Dermis lymphatic vessel endothelial cell (primary cell): ENCODE results near the gene TRPC1. TPM values are rescaled to one million over a fixed set of nuclear protein-coding genes. Genes with fewer than 3 reads are reported as not detected.

ENCODE experiments used
- total RNA-seq: library from RNA; depleted of rRNA; stranded (reverse); fragments of >200 nt; gene quantifications from 2 replicates; pipeline ENCODE4 v1.2.1, GENCODE V29; 2014

The TRPC1 gene
- total RNA-seq, result 1.6 and 6.2 TPM in 2 replicates

DNA sequence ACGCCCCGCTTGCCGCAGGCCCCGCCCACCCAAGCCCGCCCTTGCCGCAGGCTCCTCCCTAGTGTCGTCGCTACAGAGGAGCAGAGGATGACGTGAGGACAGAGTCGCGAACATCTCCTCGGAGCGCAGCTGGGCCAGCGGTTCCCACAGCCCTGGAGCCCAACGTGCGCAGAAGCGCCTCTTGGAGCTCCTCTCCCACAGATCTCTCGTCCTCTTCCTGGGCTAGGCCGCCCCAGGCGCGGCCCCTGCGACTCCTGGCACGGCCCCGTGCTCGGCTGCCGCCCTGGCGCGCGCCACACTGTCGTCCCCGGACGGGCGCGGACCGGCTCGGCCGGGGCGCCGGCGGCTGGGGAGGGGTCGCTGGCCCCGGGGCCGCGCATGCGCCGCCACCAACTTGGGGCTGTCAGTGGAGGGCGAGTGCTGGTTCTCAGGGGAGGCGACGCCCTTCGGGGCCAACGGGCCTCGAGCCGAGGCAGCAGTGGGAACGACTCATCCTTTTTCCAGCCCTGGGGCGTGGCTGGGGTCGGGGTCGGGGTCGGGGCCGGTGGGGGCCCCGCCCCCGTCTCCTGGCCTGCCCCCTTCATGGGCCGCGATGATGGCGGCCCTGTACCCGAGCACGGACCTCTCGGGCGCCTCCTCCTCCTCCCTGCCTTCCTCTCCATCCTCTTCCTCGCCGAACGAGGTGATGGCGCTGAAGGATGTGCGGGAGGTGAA lies at the start of gene TRPC1:
Gene TRPC1, plus strand, starts transcription at position 67 of the 714 bp plus-strand sequence. Its CDS starts 526 bp downstream, at position 593.

Other genes with a start within 250 kb of the TRPC1 start
- 16.0 and 26.9 TPM in 2 replicates for gene ATR, start 145.3 kb upstream of the TRPC1 start, total RNA-seq
- gene PLS1, start 127.6 kb upstream of the TRPC1 start, total RNA-seq, result 0.33 and 0.34 TPM in 2 replicates
- gene PCOLCE2, start 165.0 kb downstream of the TRPC1 start, total RNA-seq, result 0.22 TPM in 1 of 2 replicates, not detected in the other
- gene PAQR9, start 239.6 kb downstream of the TRPC1 start, total RNA-seq, result not detected in 2 replicates